ENCODE results near the gene RUVBL1.
A peak's percentile ranks its signal among the peaks of the same experiment; 100 is the strongest.

Gene RUVBL1

DNA sequence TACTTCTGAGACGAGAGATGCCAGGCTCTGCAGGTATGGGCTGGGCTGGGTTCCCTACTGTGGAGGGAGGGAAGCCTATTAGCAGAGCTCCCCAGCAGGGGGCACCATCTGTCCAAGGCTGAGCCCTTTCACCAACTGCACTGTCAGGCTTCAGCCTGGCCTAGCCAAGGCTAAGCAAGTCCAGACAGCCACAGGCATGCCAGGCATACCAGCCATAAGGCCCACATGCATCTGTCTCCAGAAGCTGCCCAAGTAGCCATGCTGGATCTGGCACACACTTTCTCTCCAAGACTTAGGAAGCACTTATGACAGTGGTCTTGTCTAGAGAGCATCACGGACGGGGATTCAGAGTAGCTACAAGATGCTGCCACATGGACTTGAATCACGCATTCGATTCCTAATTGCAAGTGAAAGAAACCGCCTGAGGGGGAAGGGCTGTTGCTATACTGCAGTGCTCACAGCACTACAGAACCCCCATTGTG is 28.3 kb downstream of the RUVBL1 start:
- DNase-seq (ENCODE audit: insufficient read length, low spot score) (peak; percentile 79), FAIRE-seq (no peak)
- TF ChIP-seq, protein P1, sequence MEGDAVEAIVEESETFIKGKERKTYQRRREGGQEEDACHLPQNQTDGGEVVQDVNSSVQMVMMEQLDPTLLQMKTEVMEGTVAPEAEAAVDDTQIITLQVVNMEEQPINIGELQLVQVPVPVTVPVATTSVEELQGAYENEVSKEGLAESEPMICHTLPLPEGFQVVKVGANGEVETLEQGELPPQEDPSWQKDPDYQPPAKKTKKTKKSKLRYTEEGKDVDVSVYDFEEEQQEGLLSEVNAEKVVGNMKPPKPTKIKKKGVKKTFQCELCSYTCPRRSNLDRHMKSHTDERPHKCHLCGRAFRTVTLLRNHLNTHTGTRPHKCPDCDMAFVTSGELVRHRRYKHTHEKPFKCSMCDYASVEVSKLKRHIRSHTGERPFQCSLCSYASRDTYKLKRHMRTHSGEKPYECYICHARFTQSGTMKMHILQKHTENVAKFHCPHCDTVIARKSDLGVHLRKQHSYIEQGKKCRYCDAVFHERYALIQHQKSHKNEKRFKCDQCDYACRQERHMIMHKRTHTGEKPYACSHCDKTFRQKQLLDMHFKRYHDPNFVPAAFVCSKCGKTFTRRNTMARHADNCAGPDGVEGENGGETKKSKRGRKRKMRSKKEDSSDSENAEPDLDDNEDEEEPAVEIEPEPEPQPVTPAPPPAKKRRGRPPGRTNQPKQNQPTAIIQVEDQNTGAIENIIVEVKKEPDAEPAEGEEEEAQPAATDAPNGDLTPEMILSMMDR (IDR thresholded peaks at IDR 0.05; ENCODE audit: insufficient read depth, missing control alignments) = peak; percentile 70

DNA sequence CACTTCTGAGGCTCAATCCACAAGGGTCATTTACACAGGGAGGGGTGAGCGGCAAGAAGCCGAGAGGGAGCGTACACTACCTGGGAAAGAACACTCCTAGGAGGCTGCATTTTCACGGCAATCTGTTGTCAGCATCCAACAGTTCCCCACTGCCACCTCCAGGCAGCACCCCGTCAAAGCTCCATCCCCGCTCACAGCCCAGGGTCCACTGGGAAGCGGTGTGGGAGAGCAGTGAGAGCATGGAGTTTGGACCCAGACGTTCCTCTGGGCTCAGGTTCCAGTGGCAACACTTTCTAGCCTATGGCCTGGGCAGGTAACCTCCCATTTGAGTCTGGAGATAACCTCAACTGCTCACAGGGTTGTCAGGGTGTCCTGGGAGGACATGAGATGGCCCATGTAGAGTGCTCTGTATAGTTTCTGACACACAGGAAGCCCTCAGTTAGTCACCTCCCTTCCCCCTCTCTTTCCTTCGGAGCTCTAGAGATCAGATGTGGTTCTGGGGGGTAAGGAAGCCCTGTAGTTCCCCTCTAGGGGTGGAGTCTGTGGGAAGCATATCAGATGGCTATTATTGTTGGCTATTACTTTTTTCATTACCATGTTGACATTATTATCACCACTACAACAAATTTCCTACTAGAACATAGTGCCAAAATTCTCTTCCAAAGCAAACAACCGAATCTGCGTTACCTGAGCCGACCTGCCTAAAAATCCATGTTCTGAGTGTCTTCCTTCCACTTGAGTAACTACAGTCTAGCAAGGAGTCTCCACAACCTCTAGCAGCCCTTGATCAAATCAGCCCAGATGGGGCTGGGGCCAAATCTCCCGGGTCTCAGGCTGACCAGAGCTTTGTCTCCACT is 29.1 kb downstream of the RUVBL1 start:
- FAIRE-seq (no peak), DNase-seq (ENCODE audit: insufficient read length, low spot score) (no peak)
- TF ChIP-seq, protein P1 (IDR thresholded peaks at IDR 0.05; ENCODE audit: insufficient read depth, missing control alignments) = no peak

DNA sequence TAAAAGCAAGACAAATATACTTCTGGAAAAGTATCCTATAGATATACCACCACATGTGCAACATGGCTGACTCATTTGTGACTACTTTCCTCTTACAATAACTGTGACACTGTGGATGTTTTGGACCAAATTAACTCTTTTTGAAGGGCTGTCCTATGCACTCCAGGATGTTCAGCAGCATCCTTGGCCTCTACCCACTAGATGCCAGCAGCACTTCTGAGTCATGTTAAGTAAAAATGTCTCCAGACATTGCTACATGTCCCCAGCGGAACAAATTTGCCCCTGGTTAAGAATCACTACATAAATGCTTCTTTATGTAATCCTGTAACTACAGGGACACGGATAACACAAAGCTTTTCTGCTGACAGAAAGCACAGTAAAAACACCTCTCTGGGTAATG is 32.0 kb downstream of the RUVBL1 start:
- FAIRE-seq (no peak), DNase-seq (ENCODE audit: insufficient read length, low spot score) (no peak)
- TF ChIP-seq, protein P1 (IDR thresholded peaks at IDR 0.05; ENCODE audit: insufficient read depth, missing control alignments) = no peak

DNA sequence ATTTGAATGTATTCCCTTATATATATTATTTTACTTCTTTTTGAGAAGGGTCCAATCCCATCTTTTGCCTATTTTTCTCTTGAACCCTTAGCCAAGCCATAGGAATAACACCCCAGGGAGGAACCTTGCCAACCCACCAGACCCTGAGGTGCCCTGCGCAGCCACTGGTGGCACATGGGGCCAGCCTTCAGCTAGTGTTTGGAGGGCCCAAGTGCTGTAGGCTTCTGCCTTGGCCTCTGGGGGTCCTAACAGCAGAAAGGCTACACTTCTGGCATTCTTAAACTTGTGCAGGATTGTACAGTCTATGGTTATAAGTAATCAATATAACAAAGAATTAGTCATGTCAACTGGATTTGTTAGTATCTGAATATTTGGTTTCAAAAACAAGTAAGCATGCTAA is 34.5 kb downstream of the RUVBL1 start:
- TF ChIP-seq, protein P1 (IDR thresholded peaks at IDR 0.05; ENCODE audit: insufficient read depth, missing control alignments) = no peak
- DNase-seq (ENCODE audit: insufficient read length, low spot score) = no peak
- no peak for FAIRE-seq

DNA sequence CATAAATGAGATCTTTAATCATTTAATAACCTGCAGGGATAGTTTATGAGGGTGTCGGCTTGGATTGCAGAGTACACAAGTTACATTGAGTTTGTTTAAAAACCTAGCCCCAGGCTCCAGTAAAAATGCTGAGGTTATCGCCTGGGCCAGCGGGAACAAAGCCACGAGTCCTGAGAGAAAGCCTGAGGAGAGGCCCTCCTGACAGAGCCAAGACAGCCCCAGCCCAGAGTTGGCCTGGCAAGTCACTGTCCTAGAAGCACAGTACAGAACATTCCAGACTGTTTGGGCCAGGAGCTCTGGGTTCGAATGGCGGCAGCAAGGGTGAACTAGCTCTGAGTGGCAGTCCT is 39.0 kb downstream of the RUVBL1 start:
- TF ChIP-seq, protein P1 (IDR thresholded peaks at IDR 0.05; ENCODE audit: insufficient read depth, missing control alignments) = no peak
- FAIRE-seq = no peak
- no peak for DNase-seq (ENCODE audit: insufficient read length, low spot score)

DNA sequence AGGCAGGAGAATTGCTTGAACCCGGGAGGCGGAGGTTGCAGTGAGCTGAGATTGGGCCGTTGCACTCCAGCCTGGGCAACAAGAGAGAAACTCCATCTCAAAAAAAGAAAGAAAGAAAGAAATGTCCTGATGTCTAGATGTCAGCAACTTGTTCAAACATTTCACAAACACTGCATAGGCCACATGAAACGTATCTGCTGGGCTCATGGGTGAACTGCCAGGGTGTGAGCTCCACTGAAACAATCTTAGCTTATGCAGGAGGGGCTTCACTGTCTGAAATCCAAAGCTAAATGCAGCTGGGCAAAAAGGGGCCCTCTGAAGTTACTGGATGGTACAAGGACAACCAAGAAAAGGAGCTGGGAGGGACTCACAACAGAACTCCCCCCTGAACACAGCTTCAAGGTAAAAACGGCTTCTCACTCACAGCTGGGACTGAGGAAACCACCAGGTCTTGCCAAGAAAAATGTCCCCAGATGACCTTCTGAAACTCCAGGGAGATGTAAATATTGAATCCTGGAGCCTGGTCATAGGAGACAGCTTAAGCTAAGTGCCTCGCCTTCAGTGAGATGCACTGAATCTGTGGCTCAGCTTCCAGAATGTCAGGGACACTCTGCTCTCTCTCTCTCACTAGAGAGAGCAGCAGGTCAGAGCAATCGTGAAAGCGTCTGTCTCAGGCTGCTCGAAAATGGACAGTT is 39.5 kb downstream of the RUVBL1 start:
- TF ChIP-seq, protein P1 (IDR thresholded peaks at IDR 0.05; ENCODE audit: insufficient read depth, missing control alignments) = no peak
- DNase-seq (ENCODE audit: insufficient read length, low spot score) = no peak
- no peak for FAIRE-seq

DNA sequence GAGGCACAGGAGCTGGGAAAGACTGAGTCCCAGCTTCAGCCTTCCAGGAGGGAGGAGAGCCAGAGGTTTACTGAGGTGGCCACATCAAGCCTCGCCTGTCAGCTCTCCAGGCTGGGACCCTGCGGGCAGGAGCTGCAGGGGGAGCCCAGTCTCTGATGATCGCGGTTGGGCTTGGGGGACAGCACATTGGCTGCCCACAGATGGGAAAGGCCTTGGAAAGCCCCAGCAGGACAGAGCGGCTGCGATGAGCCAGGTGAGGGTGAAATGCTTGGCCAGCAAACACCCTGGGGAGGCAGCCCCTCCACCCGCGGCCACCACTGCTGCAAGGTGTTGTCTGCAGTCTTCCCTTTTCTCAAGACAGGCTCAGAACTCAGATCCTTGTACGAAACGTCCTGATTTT is 40.2 kb downstream of the RUVBL1 start:
- no peak for FAIRE-seq
- no peak for DNase-seq (ENCODE audit: insufficient read length, low spot score)
- TF ChIP-seq, protein P1 (IDR thresholded peaks at IDR 0.05; ENCODE audit: insufficient read depth, missing control alignments) = no peak

Data from D721Med (cell line).